ENCODE measurements around the gene FGD3. TPM values are rescaled to one million over a fixed set of nuclear protein-coding genes. Genes with fewer than 3 reads are reported as not detected.

The FGD3 gene
- total RNA-seq, 2 donors from 2014 or later = 6.2 to 11.0 TPM

DNA sequence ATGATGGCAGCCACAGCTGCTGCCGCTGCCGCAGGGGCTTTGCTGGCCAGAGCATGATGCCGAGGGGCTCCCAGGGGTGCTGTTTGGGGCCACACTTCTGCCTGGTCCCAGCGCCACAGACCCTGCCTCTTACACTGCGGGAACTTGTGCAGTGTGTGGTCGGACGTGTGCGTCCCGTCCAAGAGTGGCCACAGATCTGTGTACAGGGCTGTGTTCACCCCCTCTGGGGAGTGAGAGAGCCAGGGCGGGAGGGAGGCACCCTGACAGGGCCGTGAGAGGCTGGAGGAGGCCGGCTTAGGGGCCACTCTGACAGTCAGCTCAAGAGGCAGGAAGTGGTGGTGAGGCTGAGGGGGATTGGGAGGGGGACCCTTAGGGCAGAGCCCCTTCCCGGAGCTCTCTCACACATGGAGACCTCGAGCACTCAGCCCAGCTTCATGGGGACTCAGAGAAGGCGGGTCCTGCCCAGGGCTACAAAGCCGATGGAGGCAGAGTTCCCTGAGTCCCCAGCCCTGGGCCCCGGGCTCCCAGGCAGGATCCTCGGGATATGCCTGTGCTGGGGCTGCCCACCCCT lies 135.6 kb downstream of the FGD3 start:
- Histone ChIP-seq H3K27me3 (replicated peaks; ENCODE audit: insufficient read depth) (no peaks in the 10 kb centered on the region), H3K9me3 (no peaks in the 10 kb centered on the region), H3K27ac (no peak overlapping the region), H3K4me1 (replicated peaks) (no peaks in the 10 kb centered on the region), H3K4me3 (no peak overlapping the region), H3K36me3 (no peaks in the 10 kb centered on the region)
- TF ChIP-seq POLR2AphosphoS5 (IDR thresholded peaks at IDR 0.05) (no peak), CTCF (IDR thresholded peaks at IDR 0.05) (no peak), POLR2A (IDR thresholded peaks at IDR 0.05) (no peak)
- DNase-seq (ENCODE audit: low spot score) = no peak
- WGBS = 73% methylated on average over 18 of the region's 18 CpGs
- intact Hi-C loops (cut with DNase I) = no loop called here

- intact Hi-C loops (cut with DNase I) = no loop called here
- H3K9me3 ChIP-seq = no peaks in the 10 kb centered on the region
- 90% methylated on average over 8 of the region's 8 CpGs for WGBS
- H3K27ac ChIP-seq = no peak overlapping the region
- no peak for DNase-seq (ENCODE audit: low spot score)
- H3K4me1 ChIP-seq (replicated peaks) = no peaks in the 10 kb centered on the region
- H3K4me3 ChIP-seq = no peak overlapping the region
- H3K27me3 ChIP-seq (replicated peaks; ENCODE audit: insufficient read depth) = no peaks in the 10 kb centered on the region
- H3K36me3 ChIP-seq = no peaks in the 10 kb centered on the region
- TF ChIP-seq POLR2A (IDR thresholded peaks at IDR 0.05) (no peak), CTCF (IDR thresholded peaks at IDR 0.05) (no peak), POLR2AphosphoS5 (IDR thresholded peaks at IDR 0.05) (no peak)
Observed at GRCh38 chr9:93083592-93084470, 136.5 kb downstream of the FGD3 start.

DNA sequence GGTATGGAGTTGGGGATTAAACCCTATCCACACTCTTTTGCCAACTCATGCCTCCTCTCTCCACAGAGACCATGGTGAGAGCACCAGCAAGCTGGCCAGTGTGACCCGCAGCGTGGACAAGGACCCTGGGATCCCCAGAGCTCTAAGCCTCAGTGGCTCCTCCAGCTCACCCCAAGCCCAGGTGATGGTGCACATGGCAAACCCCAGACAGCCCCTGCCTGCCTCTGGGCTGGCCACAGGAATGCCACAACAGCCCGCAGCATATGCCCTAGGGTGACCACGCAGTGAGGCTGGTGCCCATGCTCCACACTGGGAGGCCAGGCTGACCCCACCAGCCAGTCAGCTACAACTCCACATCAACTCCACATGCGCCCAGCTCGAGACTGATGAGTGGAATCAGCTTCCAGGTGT lies 137.2 kb downstream of the FGD3 start:
- no peaks in the 10 kb centered on the region for H3K27me3 ChIP-seq (replicated peaks; ENCODE audit: insufficient read depth)
- TF ChIP-seq CTCF (IDR thresholded peaks at IDR 0.05) = no peak
- TF ChIP-seq POLR2A (IDR thresholded peaks at IDR 0.05) = no peak
- TF ChIP-seq POLR2AphosphoS5 (IDR thresholded peaks at IDR 0.05) = no peak
- DNase-seq (ENCODE audit: low spot score) = no peak
- H3K36me3 ChIP-seq = no peaks in the 10 kb centered on the region
- WGBS = 95% methylated on average over 6 of the region's 6 CpGs
- no peak overlapping the region for H3K27ac ChIP-seq
- H3K4me1 ChIP-seq (replicated peaks) = no peaks in the 10 kb centered on the region
- H3K4me3 ChIP-seq = no peak overlapping the region
- H3K9me3 ChIP-seq = no peaks in the 10 kb centered on the region
- intact Hi-C loops (cut with DNase I) = no loop called here

DNA sequence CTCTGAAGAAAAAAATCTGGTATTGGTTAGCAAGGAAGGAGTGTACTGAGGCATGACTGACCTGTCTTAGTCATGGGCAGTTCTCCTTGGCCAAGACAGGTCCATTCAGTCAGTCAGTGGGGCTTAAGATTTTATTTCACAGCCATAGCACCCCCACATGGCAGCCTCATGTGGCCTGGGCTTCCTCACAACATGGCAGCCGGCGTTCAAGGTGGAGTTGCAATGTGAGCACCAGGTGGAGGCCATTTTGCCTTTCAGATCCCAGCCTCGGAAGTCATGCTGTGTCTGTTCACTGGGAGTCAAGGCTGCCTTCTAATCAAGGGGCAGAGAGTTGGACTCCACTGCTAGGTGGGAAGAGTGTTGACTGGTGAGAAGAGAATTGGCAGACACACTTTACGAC lies 138.4 kb downstream of the FGD3 start:
- 98% methylated on average over 4 of the region's 4 CpGs for WGBS
- Histone ChIP-seq H3K36me3 (no peaks in the 10 kb centered on the region), H3K4me1 (replicated peaks) (no peaks in the 10 kb centered on the region), H3K4me3 (no peak overlapping the region), H3K27ac (no peak overlapping the region), H3K9me3 (no peaks in the 10 kb centered on the region), H3K27me3 (replicated peaks; ENCODE audit: insufficient read depth) (no peaks in the 10 kb centered on the region)
- TF ChIP-seq CTCF (IDR thresholded peaks at IDR 0.05) (no peak), POLR2A (IDR thresholded peaks at IDR 0.05) (no peak), POLR2AphosphoS5 (IDR thresholded peaks at IDR 0.05) (no peak)
- intact Hi-C loops (cut with DNase I) = no loop called here
- no peak for DNase-seq (ENCODE audit: low spot score)

Other genes starting within 250 kb of the FGD3 start
- 10 to 100 TPM; 22.2 to 48.3 TPM for gene BICD2, start 182.7 kb upstream of the FGD3 start, total RNA-seq
- gene ZNF484, start 69.5 kb upstream of the FGD3 start, total RNA-seq = 10 to 100 TPM in 1 of 2 donors, 1 to 10 TPM in 1; 9.3 to 10.3 TPM
- gene SUSD3, start 111.2 kb downstream of the FGD3 start, total RNA-seq = 100 to 1,000 TPM in 1 of 2 donors, 1 to 10 TPM in 1; 2.2 to 471 TPM
- gene CARD19, start 148.7 kb downstream of the FGD3 start, total RNA-seq = 100 to 1,000 TPM in 1 of 2 donors, 10 to 100 TPM in 1; 41.9 to 111 TPM
- 100 to 1,000 TPM; 139 to 183 TPM for gene NINJ1, start 186.7 kb downstream of the FGD3 start, total RNA-seq
- gene WNK2, start 236.6 kb downstream of the FGD3 start, total RNA-seq = 100 to 1,000 TPM in 1 of 2 donors, 10 to 100 TPM in 1; 77.9 to 136 TPM